Astrocyte of the hippocampus (primary cell): ENCODE results near the gene PML.

ENCODE experiments used
- DNase-seq: peaks from one replicate; pipeline ENCODE4 v3.0.0; 2011; ENCODE audit warnings: low read depth, low spot score

The PML gene, protein sequence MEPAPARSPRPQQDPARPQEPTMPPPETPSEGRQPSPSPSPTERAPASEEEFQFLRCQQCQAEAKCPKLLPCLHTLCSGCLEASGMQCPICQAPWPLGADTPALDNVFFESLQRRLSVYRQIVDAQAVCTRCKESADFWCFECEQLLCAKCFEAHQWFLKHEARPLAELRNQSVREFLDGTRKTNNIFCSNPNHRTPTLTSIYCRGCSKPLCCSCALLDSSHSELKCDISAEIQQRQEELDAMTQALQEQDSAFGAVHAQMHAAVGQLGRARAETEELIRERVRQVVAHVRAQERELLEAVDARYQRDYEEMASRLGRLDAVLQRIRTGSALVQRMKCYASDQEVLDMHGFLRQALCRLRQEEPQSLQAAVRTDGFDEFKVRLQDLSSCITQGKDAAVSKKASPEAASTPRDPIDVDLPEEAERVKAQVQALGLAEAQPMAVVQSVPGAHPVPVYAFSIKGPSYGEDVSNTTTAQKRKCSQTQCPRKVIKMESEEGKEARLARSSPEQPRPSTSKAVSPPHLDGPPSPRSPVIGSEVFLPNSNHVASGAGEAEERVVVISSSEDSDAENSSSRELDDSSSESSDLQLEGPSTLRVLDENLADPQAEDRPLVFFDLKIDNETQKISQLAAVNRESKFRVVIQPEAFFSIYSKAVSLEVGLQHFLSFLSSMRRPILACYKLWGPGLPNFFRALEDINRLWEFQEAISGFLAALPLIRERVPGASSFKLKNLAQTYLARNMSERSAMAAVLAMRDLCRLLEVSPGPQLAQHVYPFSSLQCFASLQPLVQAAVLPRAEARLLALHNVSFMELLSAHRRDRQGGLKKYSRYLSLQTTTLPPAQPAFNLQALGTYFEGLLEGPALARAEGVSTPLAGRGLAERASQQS

DNA sequence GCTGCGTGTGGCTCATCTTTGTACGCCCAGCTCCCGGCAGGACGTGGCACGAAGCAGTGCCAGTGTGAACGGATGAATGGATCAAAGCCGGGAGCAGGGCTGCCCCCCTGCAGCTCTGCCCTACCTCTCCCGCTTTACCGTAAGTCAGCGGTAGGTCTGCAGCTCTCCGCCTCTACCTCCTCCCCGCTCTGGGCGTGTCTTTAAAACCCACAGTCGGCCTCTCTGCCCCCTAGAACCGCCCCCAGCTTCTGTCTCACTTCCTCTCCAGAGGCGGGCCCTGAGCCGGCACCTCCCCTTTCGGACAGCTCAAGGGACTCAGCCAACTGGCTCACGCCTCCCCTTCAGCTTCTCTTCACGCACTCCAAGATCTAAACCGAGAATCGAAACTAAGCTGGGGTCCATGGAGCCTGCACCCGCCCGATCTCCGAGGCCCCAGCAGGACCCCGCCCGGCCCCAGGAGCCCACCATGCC, at the start of gene PML:
TSS of gene PML (plus strand) at position 304 of the 471 bp plus-strand sequence. CDS start at position 401, 97 bp downstream.
- peak; percentile 97 for DNase-seq

GRCh38 chr15:73945130-73945508, 49.4 kb upstream of the PML start:
- no peak for DNase-seq

DNA sequence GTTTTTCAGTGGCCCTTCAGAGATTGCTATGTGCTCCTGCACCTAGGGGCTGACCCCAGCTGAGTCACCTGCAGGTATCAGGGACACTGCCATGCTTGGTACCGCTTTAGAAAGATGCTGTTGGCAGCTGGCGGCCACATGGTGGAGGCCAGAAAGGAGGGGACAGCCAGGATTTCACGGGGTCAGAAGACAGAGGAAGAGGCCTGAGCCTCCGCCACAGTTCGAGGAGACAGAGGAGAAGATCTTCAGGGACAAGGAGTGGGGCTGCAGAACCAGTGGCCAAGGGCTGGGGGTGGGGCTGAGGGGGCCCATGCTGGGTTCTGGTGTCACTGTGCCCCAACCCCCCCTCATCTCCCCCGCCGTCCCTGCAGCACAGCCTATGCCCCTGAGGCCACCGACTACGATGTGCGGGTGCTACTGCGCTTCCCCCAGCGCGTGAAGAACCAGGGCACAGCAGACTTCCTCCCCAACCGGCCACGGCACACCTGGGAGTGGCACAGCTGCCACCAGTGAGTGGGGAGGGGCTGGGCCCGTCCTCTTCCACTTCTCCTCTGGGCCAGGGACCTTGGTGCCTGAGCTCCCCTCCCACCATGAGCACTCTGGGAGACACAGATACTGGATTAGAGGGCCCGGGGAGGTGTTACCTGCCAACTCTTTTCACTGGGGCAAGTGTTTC, 48.3 kb upstream of the PML start:
- no peak for DNase-seq

DNA sequence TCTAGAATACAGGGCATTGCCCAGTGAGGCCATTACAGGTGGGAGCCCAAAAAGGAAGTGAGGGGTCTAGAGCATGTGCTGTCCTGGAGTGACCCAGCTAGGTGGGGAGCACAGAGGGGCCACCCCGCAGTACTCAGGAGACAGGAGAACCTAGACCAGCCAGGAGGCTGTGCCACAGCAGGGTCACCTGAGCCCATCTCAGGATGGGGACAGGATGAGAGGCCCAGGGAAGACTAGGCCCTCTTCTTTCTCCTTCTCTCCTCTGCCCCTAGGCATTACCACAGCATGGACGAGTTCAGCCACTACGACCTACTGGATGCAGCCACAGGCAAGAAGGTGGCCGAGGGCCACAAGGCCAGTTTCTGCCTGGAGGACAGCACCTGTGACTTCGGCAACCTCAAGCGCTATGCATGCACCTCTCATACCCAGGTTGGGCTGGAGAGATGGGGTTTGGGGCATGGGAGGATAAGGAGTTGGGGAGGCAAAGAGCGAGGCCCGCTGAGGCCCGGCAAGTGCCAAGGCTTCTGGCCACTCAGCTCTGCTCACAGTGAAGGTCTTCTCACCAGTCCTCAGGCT, 47.6 kb upstream of the PML start:
- no peak for DNase-seq

DNA sequence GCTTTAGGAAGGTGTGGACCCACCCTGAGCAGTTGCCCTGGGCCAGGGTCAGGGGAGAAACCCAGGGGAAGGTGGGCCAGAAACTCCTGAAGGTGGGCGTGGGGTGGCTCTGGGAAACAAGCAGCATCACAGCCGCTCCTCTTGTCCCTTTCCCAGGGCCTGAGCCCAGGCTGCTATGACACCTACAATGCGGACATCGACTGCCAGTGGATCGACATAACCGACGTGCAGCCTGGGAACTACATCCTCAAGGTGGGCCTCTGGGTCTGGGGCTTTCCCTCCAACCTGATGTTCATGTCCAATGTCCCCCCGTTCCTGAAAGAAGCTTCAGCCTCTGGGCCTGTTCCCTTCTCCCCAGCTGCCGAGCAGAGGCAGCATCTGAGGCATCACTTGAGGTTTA, 46.9 kb upstream of the PML start:
- DNase-seq = no peak

GRCh38 chr15:73948396-73948795, 46.1 kb upstream of the PML start:
- DNase-seq = no peak

- no peak for DNase-seq
Measured at GRCh38 chr15:73948982-73949381, 45.5 kb upstream of the PML start.

DNA sequence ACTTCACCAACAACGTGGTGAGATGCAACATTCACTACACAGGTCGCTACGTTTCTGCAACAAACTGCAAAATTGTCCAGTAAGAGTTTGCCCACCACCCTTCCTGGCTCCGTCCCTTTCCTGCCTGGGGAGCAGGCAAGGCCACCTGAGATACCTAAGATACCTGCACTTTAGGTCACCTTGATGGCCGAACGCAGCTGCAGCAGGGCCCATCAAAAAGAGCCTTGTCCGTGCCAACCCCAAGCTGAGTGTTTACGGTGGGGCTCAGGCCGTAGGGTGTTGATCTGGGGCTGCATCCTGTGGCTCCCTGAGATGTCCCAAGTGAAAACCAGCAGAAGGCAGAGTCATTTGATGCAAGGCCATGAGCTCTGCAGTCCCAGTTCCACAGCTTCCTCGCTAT, 45.0 kb upstream of the PML start:
- DNase-seq = no peak

DNA sequence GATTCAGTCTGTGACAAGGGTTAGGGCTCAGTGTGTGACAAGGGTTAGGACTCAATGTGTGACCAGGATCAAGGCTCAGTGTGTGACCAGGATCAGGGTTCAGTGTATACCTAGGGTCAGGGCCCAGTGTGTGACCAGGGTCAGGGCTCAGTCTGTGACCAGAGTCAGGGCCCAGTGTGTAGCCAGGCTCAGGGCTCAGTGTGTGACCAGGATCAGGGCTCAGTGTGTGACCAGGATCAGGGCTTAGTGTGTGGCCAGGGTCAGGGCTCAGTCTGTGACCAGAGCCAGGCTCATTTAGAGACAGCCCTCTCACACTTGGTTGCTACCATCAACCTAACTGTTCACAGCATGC, 44.1 kb upstream of the PML start:
- no peak for DNase-seq

GRCh38 chr15:73950831-73951561, 43.5 kb upstream of the PML start:
- peak; percentile 98 for DNase-seq

DNA sequence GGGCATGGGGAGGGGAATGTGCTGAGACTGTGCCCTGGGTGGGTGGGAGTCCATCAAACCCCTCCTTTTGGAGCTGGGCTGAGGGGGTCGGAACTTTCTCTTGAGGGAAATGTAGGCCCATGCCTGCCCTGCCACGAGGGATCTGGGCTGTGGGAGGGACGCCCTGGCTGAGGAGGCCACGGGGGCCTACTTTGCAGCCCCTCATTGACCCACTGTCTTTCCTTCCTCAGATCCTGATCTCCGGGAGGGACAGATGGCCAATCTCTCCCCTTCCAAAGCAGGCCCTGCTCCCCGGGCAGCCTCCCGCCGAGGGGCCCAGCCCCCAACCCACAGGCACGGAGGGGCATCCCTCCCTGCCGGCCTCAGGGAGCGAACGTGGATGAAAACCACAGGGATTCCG, 42.9 kb upstream of the PML start:
- DNase-seq = no peak

DNA sequence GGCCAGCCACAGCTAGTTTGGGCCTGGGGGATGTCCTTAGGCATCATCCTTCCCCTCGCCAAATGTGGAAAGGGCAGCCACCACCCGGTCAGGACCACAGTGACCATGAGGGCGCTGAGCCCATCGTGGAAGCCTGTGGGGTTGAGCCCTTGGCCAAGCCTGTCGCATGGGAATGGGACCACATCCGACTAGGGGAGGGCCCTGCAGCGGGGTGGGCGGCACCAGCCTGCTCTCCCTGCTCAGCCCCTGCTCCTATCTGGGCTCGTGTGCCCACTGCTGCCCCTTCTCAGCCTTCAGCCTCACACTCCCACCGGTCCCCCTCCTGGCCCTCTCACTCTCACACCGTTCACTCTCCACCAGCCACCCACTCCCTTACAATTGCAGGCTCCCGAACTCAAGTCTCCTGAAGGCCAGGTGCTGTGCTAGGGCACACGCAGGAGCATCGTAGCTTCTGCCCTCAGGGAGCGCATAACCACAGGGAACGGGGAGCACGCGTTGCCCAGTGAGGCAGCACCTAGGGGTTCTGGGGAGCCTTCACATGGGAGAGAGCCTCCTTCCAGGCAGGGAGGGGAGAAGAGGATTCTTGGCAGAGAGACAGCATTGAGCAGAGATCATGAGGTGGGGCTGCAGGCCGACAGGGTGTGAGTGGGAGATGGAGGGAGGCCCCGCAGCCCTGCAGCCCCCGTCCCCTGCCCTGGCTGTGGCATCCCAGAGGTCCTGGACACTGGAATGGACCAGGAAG, 42.2 kb upstream of the PML start:
- no peak for DNase-seq

GRCh38 chr15:73952913-73953750, 41.4 kb upstream of the PML start:
- no peak for DNase-seq

GRCh38 chr15:73954188-73955145, 40.0 kb upstream of the PML start:
- no peak for DNase-seq

- no peak for DNase-seq
Measured at GRCh38 chr15:73955326-73955725, 39.2 kb upstream of the PML start.

DNA sequence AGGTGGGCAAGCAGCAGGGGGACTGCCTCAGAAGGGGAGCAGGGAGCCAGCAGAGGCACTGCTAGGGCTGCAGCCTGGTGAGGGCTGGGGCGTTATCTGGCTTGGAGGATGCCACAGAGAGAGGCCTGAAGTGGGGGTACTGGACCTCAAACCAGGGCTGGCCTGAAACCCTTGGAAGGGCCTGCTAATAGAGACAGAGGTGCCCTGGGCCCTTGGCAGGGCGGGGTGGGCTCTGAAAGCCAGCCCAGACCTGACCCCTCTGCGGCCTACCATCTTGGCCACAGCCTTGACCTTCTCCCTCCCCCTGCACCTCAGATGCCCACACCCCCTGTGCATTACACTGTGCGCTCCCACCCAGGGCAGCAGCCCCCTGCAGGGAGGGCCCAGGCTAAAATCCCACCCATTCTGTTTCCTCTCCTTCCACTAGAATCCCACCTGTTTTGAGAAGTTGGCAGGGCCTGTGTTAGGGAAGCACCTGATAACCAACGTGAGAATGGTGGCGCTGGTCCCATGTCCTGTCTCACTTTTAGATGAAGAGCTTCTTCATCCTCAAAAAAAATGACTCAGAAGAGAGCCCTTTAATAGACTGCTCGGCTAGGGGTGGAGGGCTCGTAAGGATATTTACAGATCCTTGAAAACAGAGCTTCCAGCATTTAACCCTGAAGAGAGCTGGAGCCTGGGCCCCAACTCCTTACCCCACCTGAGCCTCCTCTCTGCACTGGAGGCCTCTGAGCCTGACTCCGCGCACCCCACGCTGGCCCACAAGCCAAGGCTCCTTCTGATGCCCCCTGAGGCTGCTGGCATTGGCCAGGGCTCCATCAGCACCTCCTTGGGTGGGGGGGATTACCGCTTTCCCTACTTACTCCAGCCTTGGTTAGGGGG, 38.4 kb upstream of the PML start:
- no peak for DNase-seq

- peak; percentile 98 for DNase-seq
Measured at GRCh38 chr15:73956743-73957135, 37.8 kb upstream of the PML start.
